ENCODE results near the gene INSL3. TPM values are rescaled to one million over a fixed set of nuclear protein-coding genes. Genes with fewer than 3 reads are reported as not detected.

INSL3 gene
- total and polyA plus RNA-seq, 2 of the 13 experiments (the other 11 are each of a cell fraction or from before 2014, with no cell fraction given) = 0.30 TPM; not detected in 1

DNA sequence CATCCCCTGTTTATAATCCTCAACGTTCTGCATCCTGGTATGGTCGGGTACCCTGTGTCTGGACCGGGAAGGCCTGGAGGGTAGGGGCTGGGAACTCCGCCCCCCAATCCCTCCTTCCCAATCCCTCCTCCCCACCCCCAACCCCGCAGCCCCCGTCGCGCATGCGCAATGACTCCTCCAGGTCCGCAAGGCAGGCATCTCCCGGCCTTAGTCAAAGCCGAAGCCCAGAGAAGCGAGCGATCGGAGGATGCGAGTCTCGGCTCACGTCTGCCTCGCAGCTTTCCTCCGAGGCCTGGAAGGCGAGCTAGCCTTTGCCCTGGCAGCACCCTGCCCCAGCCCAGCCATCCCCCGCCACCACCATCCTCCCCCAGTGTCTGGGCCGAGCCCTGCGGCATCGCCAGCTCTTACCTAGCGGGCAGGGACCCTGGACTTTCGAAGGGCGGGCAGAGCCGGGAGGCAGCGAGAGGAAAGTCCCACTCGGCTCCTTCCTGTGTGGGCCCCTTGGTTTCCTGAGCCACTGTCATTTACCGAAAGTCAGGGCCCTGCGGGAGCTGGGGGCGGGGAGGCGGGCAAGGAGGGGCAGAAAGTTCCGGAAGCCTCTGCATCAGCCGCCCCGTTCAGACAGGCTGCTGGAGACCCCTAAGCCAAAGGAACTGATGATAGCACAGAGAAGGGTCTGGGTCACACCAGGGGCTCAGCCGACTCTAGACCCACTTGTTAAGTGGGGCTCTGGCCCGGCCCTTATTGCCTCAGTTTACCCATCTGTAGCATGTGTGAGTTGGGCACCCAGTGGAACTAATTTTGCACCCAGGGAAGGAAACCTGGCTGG, 26.4 kb upstream of the INSL3 start, which contains the start of gene JAK3 (continued):
- TF ChIP-seq, protein P1, sequence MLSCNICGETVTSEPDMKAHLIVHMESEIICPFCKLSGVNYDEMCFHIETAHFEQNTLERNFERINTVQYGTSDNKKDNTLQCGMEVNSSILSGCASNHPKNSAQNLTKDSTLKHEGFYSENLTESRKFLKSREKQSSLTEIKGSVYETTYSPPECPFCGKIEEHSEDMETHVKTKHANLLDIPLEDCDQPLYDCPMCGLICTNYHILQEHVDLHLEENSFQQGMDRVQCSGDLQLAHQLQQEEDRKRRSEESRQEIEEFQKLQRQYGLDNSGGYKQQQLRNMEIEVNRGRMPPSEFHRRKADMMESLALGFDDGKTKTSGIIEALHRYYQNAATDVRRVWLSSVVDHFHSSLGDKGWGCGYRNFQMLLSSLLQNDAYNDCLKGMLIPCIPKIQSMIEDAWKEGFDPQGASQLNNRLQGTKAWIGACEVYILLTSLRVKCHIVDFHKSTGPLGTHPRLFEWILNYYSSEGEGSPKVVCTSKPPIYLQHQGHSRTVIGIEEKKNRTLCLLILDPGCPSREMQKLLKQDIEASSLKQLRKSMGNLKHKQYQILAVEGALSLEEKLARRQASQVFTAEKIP (CRISPR knock-in tag; IDR thresholded peaks at IDR 0.05; ENCODE audit: borderline replicate concordance) = no peak
- no peak for TF ChIP-seq BRCA1 (CRISPR knock-in tag; IDR thresholded peaks at IDR 0.05)
- no peak for TF ChIP-seq MAFF (IDR thresholded peaks at IDR 0.05; ENCODE audit: low read depth, low read length)
- peak; percentile 58 for TF ChIP-seq POLR2AphosphoS5 (IDR thresholded peaks at IDR 0.05; ENCODE audit: low read depth, low read length)
- no peak for TF ChIP-seq ZNF432 (CRISPR knock-in tag; IDR thresholded peaks at IDR 0.05; ENCODE audit: borderline replicate concordance)
- TF ChIP-seq, protein P2, sequence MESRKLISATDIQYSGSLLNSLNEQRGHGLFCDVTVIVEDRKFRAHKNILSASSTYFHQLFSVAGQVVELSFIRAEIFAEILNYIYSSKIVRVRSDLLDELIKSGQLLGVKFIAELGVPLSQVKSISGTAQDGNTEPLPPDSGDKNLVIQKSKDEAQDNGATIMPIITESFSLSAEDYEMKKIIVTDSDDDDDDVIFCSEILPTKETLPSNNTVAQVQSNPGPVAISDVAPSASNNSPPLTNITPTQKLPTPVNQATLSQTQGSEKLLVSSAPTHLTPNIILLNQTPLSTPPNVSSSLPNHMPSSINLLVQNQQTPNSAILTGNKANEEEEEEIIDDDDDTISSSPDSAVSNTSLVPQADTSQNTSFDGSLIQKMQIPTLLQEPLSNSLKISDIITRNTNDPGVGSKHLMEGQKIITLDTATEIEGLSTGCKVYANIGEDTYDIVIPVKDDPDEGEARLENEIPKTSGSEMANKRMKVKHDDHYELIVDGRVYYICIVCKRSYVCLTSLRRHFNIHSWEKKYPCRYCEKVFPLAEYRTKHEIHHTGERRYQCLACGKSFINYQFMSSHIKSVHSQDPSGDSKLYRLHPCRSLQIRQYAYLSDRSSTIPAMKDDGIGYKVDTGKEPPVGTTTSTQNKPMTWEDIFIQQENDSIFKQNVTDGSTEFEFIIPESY (CRISPR knock-in tag; IDR thresholded peaks at IDR 0.05) = no peak
- TF ChIP-seq ZBTB8A (CRISPR knock-in tag; IDR thresholded peaks at IDR 0.05; ENCODE audit: borderline replicate concordance, low read depth) = no peak
- no peak for TF ChIP-seq TOPORS (CRISPR knock-in tag; IDR thresholded peaks at IDR 0.05)
- no peak for TF ChIP-seq NR2F1 (CRISPR knock-in tag; IDR thresholded peaks at IDR 0.05)
- TF ChIP-seq ZNF460 (CRISPR knock-in tag; IDR thresholded peaks at IDR 0.05; ENCODE audit: borderline replicate concordance) = no peak
- TF ChIP-seq, protein P3, sequence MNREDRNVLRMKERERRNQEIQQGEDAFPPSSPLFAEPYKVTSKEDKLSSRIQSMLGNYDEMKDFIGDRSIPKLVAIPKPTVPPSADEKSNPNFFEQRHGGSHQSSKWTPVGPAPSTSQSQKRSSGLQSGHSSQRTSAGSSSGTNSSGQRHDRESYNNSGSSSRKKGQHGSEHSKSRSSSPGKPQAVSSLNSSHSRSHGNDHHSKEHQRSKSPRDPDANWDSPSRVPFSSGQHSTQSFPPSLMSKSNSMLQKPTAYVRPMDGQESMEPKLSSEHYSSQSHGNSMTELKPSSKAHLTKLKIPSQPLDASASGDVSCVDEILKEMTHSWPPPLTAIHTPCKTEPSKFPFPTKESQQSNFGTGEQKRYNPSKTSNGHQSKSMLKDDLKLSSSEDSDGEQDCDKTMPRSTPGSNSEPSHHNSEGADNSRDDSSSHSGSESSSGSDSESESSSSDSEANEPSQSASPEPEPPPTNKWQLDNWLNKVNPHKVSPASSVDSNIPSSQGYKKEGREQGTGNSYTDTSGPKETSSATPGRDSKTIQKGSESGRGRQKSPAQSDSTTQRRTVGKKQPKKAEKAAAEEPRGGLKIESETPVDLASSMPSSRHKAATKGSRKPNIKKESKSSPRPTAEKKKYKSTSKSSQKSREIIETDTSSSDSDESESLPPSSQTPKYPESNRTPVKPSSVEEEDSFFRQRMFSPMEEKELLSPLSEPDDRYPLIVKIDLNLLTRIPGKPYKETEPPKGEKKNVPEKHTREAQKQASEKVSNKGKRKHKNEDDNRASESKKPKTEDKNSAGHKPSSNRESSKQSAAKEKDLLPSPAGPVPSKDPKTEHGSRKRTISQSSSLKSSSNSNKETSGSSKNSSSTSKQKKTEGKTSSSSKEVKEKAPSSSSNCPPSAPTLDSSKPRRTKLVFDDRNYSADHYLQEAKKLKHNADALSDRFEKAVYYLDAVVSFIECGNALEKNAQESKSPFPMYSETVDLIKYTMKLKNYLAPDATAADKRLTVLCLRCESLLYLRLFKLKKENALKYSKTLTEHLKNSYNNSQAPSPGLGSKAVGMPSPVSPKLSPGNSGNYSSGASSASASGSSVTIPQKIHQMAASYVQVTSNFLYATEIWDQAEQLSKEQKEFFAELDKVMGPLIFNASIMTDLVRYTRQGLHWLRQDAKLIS (CRISPR knock-in tag; IDR thresholded peaks at IDR 0.05) = no peak
- TF ChIP-seq, protein P4, sequence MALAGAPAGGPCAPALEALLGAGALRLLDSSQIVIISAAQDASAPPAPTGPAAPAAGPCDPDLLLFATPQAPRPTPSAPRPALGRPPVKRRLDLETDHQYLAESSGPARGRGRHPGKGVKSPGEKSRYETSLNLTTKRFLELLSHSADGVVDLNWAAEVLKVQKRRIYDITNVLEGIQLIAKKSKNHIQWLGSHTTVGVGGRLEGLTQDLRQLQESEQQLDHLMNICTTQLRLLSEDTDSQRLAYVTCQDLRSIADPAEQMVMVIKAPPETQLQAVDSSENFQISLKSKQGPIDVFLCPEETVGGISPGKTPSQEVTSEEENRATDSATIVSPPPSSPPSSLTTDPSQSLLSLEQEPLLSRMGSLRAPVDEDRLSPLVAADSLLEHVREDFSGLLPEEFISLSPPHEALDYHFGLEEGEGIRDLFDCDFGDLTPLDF (CRISPR knock-in tag; IDR thresholded peaks at IDR 0.05) = no peak
- TF ChIP-seq, protein P5, sequence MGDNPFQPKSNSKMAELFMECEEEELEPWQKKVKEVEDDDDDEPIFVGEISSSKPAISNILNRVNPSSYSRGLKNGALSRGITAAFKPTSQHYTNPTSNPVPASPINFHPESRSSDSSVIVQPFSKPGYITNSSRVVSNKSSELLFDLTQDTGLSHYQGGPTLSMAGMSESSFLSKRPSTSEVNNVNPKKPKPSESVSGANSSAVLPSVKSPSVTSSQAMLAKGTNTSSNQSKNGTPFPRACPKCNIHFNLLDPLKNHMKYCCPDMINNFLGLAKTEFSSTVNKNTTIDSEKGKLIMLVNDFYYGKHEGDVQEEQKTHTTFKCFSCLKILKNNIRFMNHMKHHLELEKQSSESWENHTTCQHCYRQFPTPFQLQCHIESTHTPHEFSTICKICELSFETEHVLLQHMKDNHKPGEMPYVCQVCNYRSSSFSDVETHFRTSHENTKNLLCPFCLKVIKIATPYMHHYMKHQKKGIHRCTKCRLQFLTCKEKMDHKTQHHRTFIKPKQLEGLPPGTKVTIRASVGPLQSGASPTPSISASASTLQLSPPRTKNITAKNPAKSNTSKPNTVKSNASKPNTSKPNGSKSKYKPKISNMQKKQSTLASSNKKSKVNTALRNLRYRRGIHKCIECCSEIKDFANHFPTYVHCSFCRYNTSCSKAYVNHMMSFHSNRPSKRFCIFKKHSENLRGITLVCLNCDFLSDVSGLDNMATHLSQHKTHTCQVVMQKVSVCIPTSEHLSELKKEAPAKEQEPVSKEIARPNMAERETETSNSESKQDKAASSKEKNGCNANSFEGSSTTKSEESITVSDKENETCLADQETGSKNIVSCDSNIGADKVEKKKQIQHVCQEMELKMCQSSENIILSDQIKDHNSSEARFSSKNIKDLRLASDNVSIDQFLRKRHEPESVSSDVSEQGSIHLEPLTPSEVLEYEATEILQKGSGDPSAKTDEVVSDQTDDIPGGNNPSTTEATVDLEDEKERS (CRISPR knock-in tag; IDR thresholded peaks at IDR 0.05) = no peak
- no peak for TF ChIP-seq ZNF572 (CRISPR knock-in tag; IDR thresholded peaks at IDR 0.05)
- no peak for TF ChIP-seq BCL6 (CRISPR knock-in tag; IDR thresholded peaks at IDR 0.05)
- no peak for TF ChIP-seq SP1 (IDR thresholded peaks at IDR 0.05)
- TF ChIP-seq SP1 (CRISPR knock-in tag; IDR thresholded peaks at IDR 0.05) = no peak
